GM12892 (cell line): ENCODE results near the gene STX1B.
A peak's percentile ranks its signal among the peaks of the same experiment; 100 is the strongest.

Experiments used
- POLR2A ChIP-seq: IDR thresholded peaks from 2 replicates; pipeline ENCODE4 v1.6.1; 2011; ENCODE audit warnings: low read depth, low read length, control low read depth
- POLR2AphosphoS5 ChIP-seq: IDR thresholded peaks from 2 replicates; pipeline ENCODE4 v1.6.1; 2011; ENCODE audit warnings: low read depth, low read length, control low read depth

GRCh38 chr16:30996985-30997724 lies 13.3 kb downstream of the STX1B start:
- TF ChIP-seq POLR2AphosphoS5 (peak; percentile 84), POLR2A (peak; percentile 89)
